ENCODE results near the gene C2CD4A. TPM values are rescaled to one million over a fixed set of nuclear protein-coding genes. Genes with fewer than 3 reads are reported as not detected.

C2CD4A gene
- total RNA-seq, 1 experiment from 2014 or later = not detected

GRCh38 chr15:62104401-62104800 is 37.6 kb downstream of the C2CD4A start:
- no peaks in the 10 kb centered on the region for H3K36me3 ChIP-seq (ENCODE audit: control insufficient read depth in 1 of 2, insufficient read depth in 2 of 2, low read length in 2 of 2)
- intact Hi-C loops (cut with micrococcal nuclease) = no loop called here
- H2AFZ ChIP-seq (ENCODE audit: low read depth, low read length, poor library complexity, severe bottlenecking) = no peak overlapping the region
- H3K9me2 ChIP-seq (ENCODE audit: insufficient read depth) = no peaks in the 10 kb centered on the region
- BruUV-seq (replicated peaks) = no TSS peak
- no peaks in the 10 kb centered on the region for H3K79me2 ChIP-seq (ENCODE audit: insufficient read depth, low read length)
- no peak overlapping the region for H3K4me2 ChIP-seq (ENCODE audit: low read length)
- H3K4me3 ChIP-seq (replicated peaks in 1 of 2; ENCODE audit: low read depth in 1 of 2, low read length in 2 of 2) = no peak overlapping the region
- H3K9ac ChIP-seq (ENCODE audit: low read length) = no peak overlapping the region
- H3K9me3 ChIP-seq (ENCODE audit: control insufficient read depth in 1 of 2, insufficient read depth in 1 of 2, low read depth in 1 of 2, low read length in 2 of 2) = no peaks in the 10 kb centered on the region
- ChIA-PET POLR2A (no interaction called here), RAD21 (ENCODE audit: low non-redundant PET in 1 of 2, low total read pairs in 2 of 2, uncharacterized antibody in 2 of 2, unreplicated experiment in 2 of 2) (interaction anchor here in 1 of 2 experiments (0.5 kb wide), 1 partner anchor 23 kb away, joined by 3 read pairs; no protein-coding TSS in a partner anchor), CTCF (interaction anchor here (1.9 kb wide), 1 partner anchor 21 kb away, joined by 7 read pairs; no protein-coding TSS in a partner anchor)
- DNase-seq (ENCODE audit: low read depth, low spot score) (no peak), ATAC-seq (no peak)
- no peak overlapping the region for H3K27ac ChIP-seq (ENCODE audit: low read depth, low read length)
- no peaks in the 10 kb centered on the region for H4K20me1 ChIP-seq (ENCODE audit: insufficient read depth)
- H3K27me3 ChIP-seq (ENCODE audit: insufficient read depth, low read length) = no peaks in the 10 kb centered on the region
- TF ChIP-seq ELF1 (IDR thresholded peaks at IDR 0.05; ENCODE audit: borderline replicate concordance, low read depth) (no peak), FOSL1 (IDR thresholded peaks at IDR 0.05; ENCODE audit: low read depth) (no peak), POLR2AphosphoS5 (IDR thresholded peaks at IDR 0.05; ENCODE audit: low read depth, low read length) (no peak), CBX3 (IDR thresholded peaks at IDR 0.05; ENCODE audit: low read depth) (no peak), TCF7L2 (IDR thresholded peaks at IDR 0.05; ENCODE audit: borderline replicate concordance, extremely low read depth, insufficient read depth, insufficient read length) (no peak)
- no peaks in the 10 kb centered on the region for H3K4me1 ChIP-seq (ENCODE audit: control insufficient read depth in 1 of 2, insufficient read depth in 2 of 2, low read length in 2 of 2)

- H3K79me2 ChIP-seq (ENCODE audit: insufficient read depth, low read length) = no peaks in the 10 kb centered on the region
- H3K36me3 ChIP-seq (ENCODE audit: control insufficient read depth in 1 of 2, insufficient read depth in 2 of 2, low read length in 2 of 2) = no peaks in the 10 kb centered on the region
- peaks cover 0 to 2% of the 10 kb centered on the region in 2 experiments; a peak in 2 of 4 replicates for H3K4me1 ChIP-seq (ENCODE audit: control insufficient read depth in 1 of 2, insufficient read depth in 2 of 2, low read length in 2 of 2)
- intact Hi-C loops (cut with micrococcal nuclease) = no loop called here
- RAD21 ChIA-PET (ENCODE audit: low non-redundant PET in 1 of 2, low total read pairs in 2 of 2, uncharacterized antibody in 2 of 2, unreplicated experiment in 2 of 2) = interaction anchor here in 1 of 2 experiments (0.5 kb wide), 1 partner anchor 22 kb away, joined by 3 read pairs; no protein-coding TSS in a partner anchor
- no peak overlapping the region for H3K4me2 ChIP-seq (ENCODE audit: low read length)
- CTCF ChIA-PET = no interaction called here
- ATAC-seq (no peak), DNase-seq (ENCODE audit: low read depth, low spot score) (no peak)
- no peaks in the 10 kb centered on the region for H3K9me2 ChIP-seq (ENCODE audit: insufficient read depth)
- POLR2A ChIA-PET = no interaction called here
- H2AFZ ChIP-seq (ENCODE audit: low read depth, low read length, poor library complexity, severe bottlenecking) = no peak overlapping the region
- no peaks in the 10 kb centered on the region for H3K27me3 ChIP-seq (ENCODE audit: insufficient read depth, low read length)
- H4K20me1 ChIP-seq (ENCODE audit: insufficient read depth) = no peaks in the 10 kb centered on the region
- BruUV-seq (replicated peaks) = no TSS peak
- H3K4me3 ChIP-seq (replicated peaks in 1 of 2; ENCODE audit: low read depth in 1 of 2, low read length in 2 of 2) = no peak overlapping the region
- H3K9me3 ChIP-seq (ENCODE audit: control insufficient read depth in 1 of 2, insufficient read depth in 1 of 2, low read depth in 1 of 2, low read length in 2 of 2) = no peaks in the 10 kb centered on the region
- H3K27ac ChIP-seq (ENCODE audit: low read depth, low read length) = no peak overlapping the region
- no peak overlapping the region for H3K9ac ChIP-seq (ENCODE audit: low read length)
- no peak for TF ChIP-seq EZH2 (IDR thresholded peaks at IDR 0.05)
- TF ChIP-seq YY1 (IDR thresholded peaks at IDR 0.05; ENCODE audit: extremely low read depth, insufficient replicate concordance, low read depth, low read length) = no peak
- TF ChIP-seq REST (IDR thresholded peaks at IDR 0.05; ENCODE audit: low read depth) = no peak
- no peak for TF ChIP-seq TCF7L2 (IDR thresholded peaks at IDR 0.05; ENCODE audit: borderline replicate concordance, extremely low read depth, insufficient read depth, insufficient read length)
- no peak for TF ChIP-seq POLR2A (IDR thresholded peaks at IDR 0.05; ENCODE audit: borderline replicate concordance, extremely low read depth, insufficient read depth, insufficient read length)
- no peak for TF ChIP-seq ATF3 (IDR thresholded peaks at IDR 0.05)
- TF ChIP-seq MAX (IDR thresholded peaks at IDR 0.05) = no peak
- TF ChIP-seq ELF1 (IDR thresholded peaks at IDR 0.05; ENCODE audit: borderline replicate concordance, low read depth) = no peak
- no peak for TF ChIP-seq RAD21 (IDR thresholded peaks at IDR 0.05; ENCODE audit: low read depth)
- TF ChIP-seq ZBTB33 (IDR thresholded peaks at IDR 0.05; ENCODE audit: extremely low read depth, insufficient replicate concordance, low read length) = no peak
- TF ChIP-seq JUND (IDR thresholded peaks at IDR 0.05) = no peak
Observed at GRCh38 chr15:62104846-62105245, 38.1 kb downstream of the C2CD4A start.
